MG63 (cell line): ENCODE results near the gene MTOR. TPM values are rescaled to one million over a fixed set of nuclear protein-coding genes. Genes with fewer than 3 reads are reported as not detected.
"Not testable (repeated sequence)": the region's sequence is repeated elsewhere in the genome, so short reads cannot be mapped to it uniquely, and the experiment has no call there.

Experiments
- DNase-seq: peaks from one replicate; pipeline ENCODE4 v3.0.0-alpha.2; 2020
- H3K27me3 ChIP-seq: fragments of 250-450 bp; sonication (Bioruptor Pico); 2 replicates; pipeline ENCODE4 v1.5.1; 2020; ENCODE audit warnings: mild to moderate bottlenecking, moderate library complexity
- H3K36me3 ChIP-seq: fragments of 250-450 bp; sonication (Bioruptor Pico); 2 replicates; pipeline ENCODE4 v1.5.1; 2020; ENCODE audit warnings: mild to moderate bottlenecking, moderate library complexity
- H3K4me3 ChIP-seq: fragments of 250-450 bp; sonication (Bioruptor Pico); 2 replicates; pipeline ENCODE4 v1.5.1; 2020; ENCODE audit warnings: mild to moderate bottlenecking, moderate library complexity
- H3K9me3 ChIP-seq: fragments of 250-450 bp; sonication (Bioruptor Pico); 2 replicates; pipeline ENCODE4 v1.5.1; 2020; ENCODE audit warnings: mild to moderate bottlenecking, moderate library complexity
- total RNA-seq: library from RNA; depleted of rRNA; stranded (reverse); fragments of >200 nt; shearing (Covaris generic); gene quantifications from 2 replicates; pipeline ENCODE4 v1.2.3, GENCODE V29; 2014; ENCODE audit warnings: low replicate concordance

MTOR gene
- total RNA-seq, 1 experiment from 2014 or later = 12.2 TPM

- not testable (repeated sequence) for H3K4me3 ChIP-seq, DNase-seq, H3K9me3 ChIP-seq, H3K27me3 ChIP-seq
- H3K36me3 ChIP-seq = peaks cover 74% of the 10 kb centered on the region
Observed at GRCh38 chr1:11073398-11073797, 189.0 kb downstream of the MTOR start.

GRCh38 chr1:11072216-11072917, 190.0 kb downstream of the MTOR start:
- Histone ChIP-seq H3K9me3 (no peaks in the 10 kb centered on the region), H3K4me3 (no peak overlapping the region), H3K36me3 (peaks cover 78% of the 10 kb centered on the region), H3K27me3 (no peaks in the 10 kb centered on the region)
- no peak for DNase-seq

- peaks cover 75% of the 10 kb centered on the region for H3K36me3 ChIP-seq
Observed at GRCh38 chr1:11071463-11072215, 190.7 kb downstream of the MTOR start.

DNA sequence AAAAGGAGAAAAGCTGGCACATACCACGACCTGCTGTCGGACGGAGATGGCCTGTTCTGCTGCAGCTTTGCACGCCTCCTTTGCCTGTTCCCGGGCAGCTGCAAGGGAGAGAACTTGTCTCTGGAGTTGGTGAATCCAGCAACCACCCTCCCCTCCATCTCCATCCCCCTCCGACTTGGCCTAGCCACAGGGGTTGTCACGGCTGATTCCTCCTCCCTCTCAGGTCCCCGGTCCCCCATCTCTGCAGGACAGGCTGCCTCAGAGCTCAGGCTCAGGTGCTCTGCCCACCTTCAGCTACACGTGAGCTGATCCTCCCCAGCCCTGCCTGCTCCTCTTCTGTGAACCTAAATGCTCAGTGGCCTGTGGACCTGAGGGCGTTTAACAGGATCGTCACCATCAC, 191.5 kb downstream of the MTOR start:
- no peak for DNase-seq
- H3K27me3 ChIP-seq = no peaks in the 10 kb centered on the region
- no peaks in the 10 kb centered on the region for H3K9me3 ChIP-seq
- H3K36me3 ChIP-seq = peaks cover 75% of the 10 kb centered on the region
- H3K4me3 ChIP-seq = no peak overlapping the region

More at GRCh38 chr1:11071463-11072215, 190.7 kb downstream of the MTOR start:
- DNase-seq = no peak
- no peaks in the 10 kb centered on the region for H3K9me3 ChIP-seq
- H3K27me3 ChIP-seq = no peaks in the 10 kb centered on the region
- H3K4me3 ChIP-seq = no peak overlapping the region

GRCh38 chr1:11068600-11069473, 193.5 kb downstream of the MTOR start:
- Histone ChIP-seq H3K36me3 (peaks cover 72% of the 10 kb centered on the region), H3K4me3 (no peak overlapping the region)
- DNase-seq = no peak

DNA sequence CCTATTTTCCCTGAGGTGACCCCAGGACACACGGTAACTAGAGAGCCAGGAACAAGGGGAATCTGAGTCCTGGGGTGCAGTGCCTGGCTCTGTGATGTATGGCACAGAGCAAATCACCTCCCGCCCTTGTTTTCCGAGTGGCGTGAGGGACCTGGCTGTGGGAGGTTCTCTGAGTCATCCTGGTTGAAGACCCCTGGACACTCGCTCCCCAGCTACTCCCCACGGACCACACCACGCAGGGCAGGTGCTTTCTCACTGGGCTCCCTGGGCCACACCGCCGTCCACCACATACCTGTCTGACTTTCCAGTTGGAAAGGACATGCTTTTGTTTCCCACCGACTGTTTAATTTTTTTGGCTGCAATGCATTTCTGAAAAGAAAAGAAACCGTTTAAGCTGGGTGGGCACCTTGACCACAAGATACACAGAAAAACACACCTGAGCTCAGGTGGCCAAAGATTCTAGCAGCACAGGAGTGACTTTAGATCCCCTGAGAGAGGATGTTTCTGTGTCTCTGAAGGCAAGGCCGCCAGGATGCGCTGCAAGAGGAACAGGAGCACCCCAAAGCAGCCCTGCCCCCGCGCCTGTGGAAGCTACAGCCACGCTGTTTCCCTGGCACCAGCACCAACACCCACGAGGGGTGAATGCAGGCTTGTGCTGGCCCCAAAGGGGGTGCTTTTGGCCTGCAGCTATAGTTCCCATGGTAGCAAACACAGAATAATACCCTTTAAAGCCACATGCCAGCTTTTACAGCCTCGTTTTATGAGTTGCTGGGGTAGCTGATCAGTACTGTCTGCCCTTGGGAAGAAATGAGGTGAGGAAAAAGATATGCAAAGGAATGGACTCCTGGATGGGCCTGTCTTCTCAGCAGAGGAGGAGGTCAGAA, 194.4 kb downstream of the MTOR start:
- H3K9me3 ChIP-seq = no peaks in the 10 kb centered on the region
- H3K27me3 ChIP-seq = no peaks in the 10 kb centered on the region
- no peak for DNase-seq
- no peak overlapping the region for H3K4me3 ChIP-seq
- H3K36me3 ChIP-seq = peaks cover 73% of the 10 kb centered on the region

More at GRCh38 chr1:11068600-11069473, 193.5 kb downstream of the MTOR start:
- H3K9me3 ChIP-seq = no peaks in the 10 kb centered on the region
- no peaks in the 10 kb centered on the region for H3K27me3 ChIP-seq

GRCh38 chr1:11065796-11066195, 196.6 kb downstream of the MTOR start:
- peaks cover 62% of the 10 kb centered on the region for H3K36me3 ChIP-seq
- DNase-seq = no peak
- H3K27me3 ChIP-seq = no peaks in the 10 kb centered on the region
- no peaks in the 10 kb centered on the region for H3K9me3 ChIP-seq
- no peak overlapping the region for H3K4me3 ChIP-seq

- no peak for DNase-seq
- Histone ChIP-seq H3K4me3 (no peak overlapping the region), H3K36me3 (peaks cover 58% of the 10 kb centered on the region), H3K27me3 (no peaks in the 10 kb centered on the region), H3K9me3 (no peaks in the 10 kb centered on the region)
Observed at GRCh38 chr1:11064942-11065341, 197.4 kb downstream of the MTOR start.

DNA sequence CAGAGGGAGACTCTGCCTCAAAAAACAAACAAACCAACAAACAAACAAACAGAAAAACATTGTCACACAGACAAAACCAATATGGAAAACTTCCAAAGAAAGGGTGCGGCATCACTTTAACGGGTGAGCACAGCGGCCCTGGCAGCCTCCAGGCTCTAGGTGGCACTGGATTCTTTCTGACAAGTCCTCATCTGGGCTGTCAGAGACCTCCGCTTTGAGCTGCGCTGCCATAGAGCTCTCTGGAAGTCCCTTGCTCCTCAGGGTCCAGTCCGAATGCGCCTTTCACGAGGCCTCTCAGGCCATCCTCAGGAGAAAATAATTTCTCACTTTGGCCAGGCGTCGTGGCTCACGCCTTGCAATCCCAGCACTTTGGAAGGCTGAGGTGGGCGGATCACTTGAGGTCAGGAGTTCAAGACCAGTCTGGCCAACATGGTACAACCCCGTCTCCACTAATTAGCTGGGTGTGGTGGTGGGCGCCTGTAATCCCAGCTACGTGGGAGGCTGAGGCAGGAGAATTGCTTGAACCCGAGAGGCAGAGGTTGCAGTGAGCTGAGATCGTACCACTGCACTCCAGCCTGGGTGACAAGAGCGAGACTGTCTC, 198.3 kb downstream of the MTOR start:
- not testable (repeated sequence) for H3K9me3 ChIP-seq, DNase-seq, H3K4me3 ChIP-seq, H3K27me3 ChIP-seq
- H3K36me3 ChIP-seq = peaks cover 54% of the 10 kb centered on the region

DNA sequence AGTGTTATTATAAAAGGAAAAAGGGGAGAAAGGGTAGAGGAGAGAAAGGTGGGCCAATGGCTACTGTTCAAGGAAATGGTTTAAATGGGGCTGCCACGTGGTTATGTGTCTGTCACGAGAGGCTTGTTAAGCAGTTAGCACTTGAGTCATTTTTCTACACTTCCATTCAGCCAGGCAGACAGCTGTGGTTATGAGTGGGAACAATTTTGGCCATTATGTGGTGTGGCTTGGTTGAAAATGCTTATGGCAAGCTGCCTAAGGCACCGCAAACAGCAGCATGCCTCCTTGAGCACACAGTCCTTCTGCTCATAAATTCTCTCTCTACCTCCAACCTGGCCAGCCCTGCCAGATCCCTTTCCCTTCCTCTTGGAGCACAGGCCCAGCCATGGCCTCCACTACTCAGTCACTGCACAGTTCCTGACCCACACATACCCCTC, 199.4 kb downstream of the MTOR start:
- H3K36me3 ChIP-seq = peaks cover 54% of the 10 kb centered on the region
- peak; percentile 60 for DNase-seq

GRCh38 chr1:11061652-11062365, 200.5 kb downstream of the MTOR start:
- no peaks in the 10 kb centered on the region for H3K9me3 ChIP-seq
- no peaks in the 10 kb centered on the region for H3K27me3 ChIP-seq
- no peak for DNase-seq
- peaks cover 54% of the 10 kb centered on the region for H3K36me3 ChIP-seq
- H3K4me3 ChIP-seq = no peak overlapping the region

More for the DNA sequence above, 199.4 kb downstream of the MTOR start:
- H3K9me3 ChIP-seq = no peaks in the 10 kb centered on the region
- H3K4me3 ChIP-seq = no peak overlapping the region
- H3K27me3 ChIP-seq = no peaks in the 10 kb centered on the region

GRCh38 chr1:11059968-11060830, 202.2 kb downstream of the MTOR start, which contains the start of gene SRM:
Gene SRM, minus strand, starts transcription at chr1:11060018. Its CDS starts 75 bp downstream, at chr1:11059943.
- no peaks in the 10 kb centered on the region for H3K27me3 ChIP-seq
- H3K4me3 ChIP-seq = peak within 1 kb of the TSS; percentile 94
- peak; percentile 94 for DNase-seq
- peaks cover 48% of the 10 kb centered on the region for H3K36me3 ChIP-seq
- no peaks in the 10 kb centered on the region for H3K9me3 ChIP-seq

- Histone ChIP-seq H3K9me3 (no peaks in the 10 kb centered on the region), H3K4me3 (peak overlapping the region; percentile 94), H3K36me3 (peaks cover 46% of the 10 kb centered on the region), H3K27me3 (no peaks in the 10 kb centered on the region)
- DNase-seq = peak; percentile 39
Observed at GRCh38 chr1:11059155-11059967, 203.0 kb downstream of the MTOR start.
